Chondrocyte (in vitro differentiated cells): ENCODE measurements around the gene PGC. TPM values are rescaled to one million over a fixed set of nuclear protein-coding genes. Genes with fewer than 3 reads are reported as not detected.

Experiments used
- DNase-seq: peaks from one replicate; pipeline ENCODE4 v3.0.0; 2021; ENCODE audit warnings: mixed read lengths, low spot score
- H3K27ac Mint-ChIP-seq: one replicate; pipeline ENCODE4 v1.8.0; 2021; ENCODE audit warnings: mild to moderate bottlenecking, moderate library complexity, mixed read lengths; ENCODE audit not compliant: unreplicated experiment
- H3K27me3 Mint-ChIP-seq: 2 replicates; pipeline ENCODE4 v1.8.0; 2021; ENCODE audit warnings: low read depth, mixed read lengths
- H3K36me3 Mint-ChIP-seq: 2 replicates; pipeline ENCODE4 v1.8.0; 2021; ENCODE audit warnings: low read depth, mixed read lengths
- H3K4me1 Mint-ChIP-seq: 2 replicates; pipeline ENCODE4 v1.8.0; 2021; ENCODE audit warnings: low read depth, mild to moderate bottlenecking, mixed read lengths
- H3K4me3 Mint-ChIP-seq: one replicate; pipeline ENCODE4 v1.8.0; 2021; ENCODE audit warnings: mild to moderate bottlenecking, moderate library complexity, mixed read lengths; ENCODE audit not compliant: unreplicated experiment
- H3K9me3 Mint-ChIP-seq: 2 replicates; pipeline ENCODE4 v1.8.0; 2021; ENCODE audit warnings: low read depth, mixed read lengths
- CTCF ChIP-seq: fragments of 200-600 bp; sonication (generic); IDR thresholded peaks from 2 replicates; pipeline ENCODE4 v1.5.0; 2021; ENCODE audit warnings: antibody characterized with exemption, mild to moderate bottlenecking, moderate library complexity
- total RNA-seq: library from RNA; stranded (reverse); gene quantifications from 3 replicates; pipeline ENCODE4 v1.2.1, GENCODE V29; 2021

PGC gene
- total RNA-seq, 1 donor from 2014 or later: not detected

DNA sequence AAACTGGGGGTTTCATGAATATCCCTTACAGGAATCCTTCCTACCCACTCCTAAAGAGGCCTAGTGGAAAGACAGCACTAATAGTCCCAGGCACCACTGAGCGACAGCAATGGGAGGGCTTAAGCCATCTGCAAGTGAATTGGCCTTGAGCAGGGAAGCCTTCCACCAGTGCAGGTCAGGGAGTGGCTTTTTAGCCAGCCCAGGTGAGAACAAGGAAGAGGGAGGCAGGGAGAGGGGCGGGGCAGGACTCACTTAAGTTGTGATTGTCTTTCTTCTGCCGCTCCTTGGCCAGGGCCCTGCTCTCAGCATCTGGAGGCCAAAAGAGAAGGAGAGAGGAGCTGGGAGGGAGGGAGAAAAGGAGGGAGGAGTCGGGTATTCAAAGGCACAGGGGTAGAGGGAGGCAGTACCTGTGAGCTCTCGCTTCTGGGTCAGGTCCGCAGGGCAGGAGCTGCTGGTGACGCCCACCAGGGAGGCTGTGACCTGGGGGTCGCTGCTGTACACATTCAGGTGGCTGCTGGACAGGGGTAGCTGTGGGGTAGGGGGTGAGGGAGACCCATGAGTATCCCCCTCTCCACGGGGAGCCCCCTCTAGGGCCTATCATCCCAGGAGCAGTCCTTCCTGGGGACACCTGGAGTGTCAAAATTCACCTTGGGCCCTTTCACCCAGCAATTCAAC, 59.6 kb downstream of the PGC start:
- Mint-ChIP-seq H3K27ac (no peak overlapping the region), H3K36me3 (peaks cover 6% of the 10 kb centered on the region), H3K4me1 (peaks cover 15% of the 10 kb centered on the region), H3K9me3 (no peaks in the 10 kb centered on the region), H3K4me3 (no peak overlapping the region), H3K27me3 (no peaks in the 10 kb centered on the region)
- DNase-seq: peak; percentile 54
- TF ChIP-seq CTCF: no peak

Other genes with a start within 250 kb of the PGC start
- 17.2 to 19.8 TPM (median 18.6 TPM) in 3 replicates for gene FOXP4, start 201.0 kb downstream of the PGC start, total RNA-seq
- 31.8 to 62.6 TPM (median 33.7 TPM) in 3 replicates for gene MDFI, start 108.9 kb downstream of the PGC start, total RNA-seq
- gene TFEB, start 11.8 kb downstream of the PGC start, total RNA-seq: 10.7 to 12.4 TPM (median 11.6 TPM) in 3 replicates
- gene FRS3, start 32.5 kb upstream of the PGC start, total RNA-seq: 3.0 to 3.8 TPM (median 3.3 TPM) in 3 replicates
- gene PRICKLE4, start 33.4 kb upstream of the PGC start, total RNA-seq: 3.1 to 5.9 TPM (median 3.6 TPM) in 3 replicates
- gene TOMM6, start 40.3 kb upstream of the PGC start, total RNA-seq: 96.1 to 129 TPM (median 97.6 TPM) in 3 replicates
- 3.4 to 5.2 TPM (median 3.5 TPM) in 3 replicates for gene USP49, start 148.0 kb upstream of the PGC start, total RNA-seq
- gene MED20, start 173.7 kb upstream of the PGC start, total RNA-seq: 19.9 to 23.4 TPM (median 21.7 TPM) in 3 replicates
- 17.4 to 20.7 TPM (median 19.7 TPM) in 3 replicates for gene BYSL, start 174.1 kb upstream of the PGC start, total RNA-seq
- 47.4 to 56.3 TPM (median 52.9 TPM) in 3 replicates for gene CCND3, start 194.4 kb upstream of the PGC start, total RNA-seq